Coronary artery (tissue), 2 donors: Measurements from ENCODE around the gene AIMP1.

ENCODE experiments used
- DNase-seq: peaks from one replicate; pipeline ENCODE4 v3.0.0-alpha.2; 2017; ENCODE audit warnings: low spot score
- H3K27ac ChIP-seq, 2 donors: fragments of 200-600 bp; sonication (generic); one replicate each; pipeline ENCODE4 v1.5.1; 2016 to 2019
- H3K4me3 ChIP-seq: fragments of 200-600 bp; sonication (generic); 2 replicates; pipeline ENCODE4 v1.5.1; 2016; ENCODE audit warnings: mild to moderate bottlenecking, moderate library complexity
- CTCF ChIP-seq: fragments of 200-600 bp; sonication (generic); IDR thresholded peaks from one replicate; pipeline ENCODE4 v1.5.1; 2019; ENCODE audit warnings: antibody characterized with exemption

Gene AIMP1

GRCh38 chr4:106312377-106312776, 4.0 kb upstream of the AIMP1 start:
- DNase-seq, result no peak
- H3K27ac ChIP-seq, result peak overlapping the region; percentile 17 to 64
- no peak for TF ChIP-seq CTCF
- H3K4me3 ChIP-seq, result no peak overlapping the region

- Histone ChIP-seq H3K27ac (no peak overlapping the region), H3K4me3 (no peak overlapping the region)
- no peak for TF ChIP-seq CTCF
- DNase-seq, result no peak
These were observed 3.3 kb upstream of the AIMP1 start for GRCh38 chr4:106312997-106313522.

GRCh38 chr4:106314960-106315359, 1.4 kb upstream of the AIMP1 start:
- TF ChIP-seq CTCF, result no peak
- peak overlapping the region; percentile 88 for H3K4me3 ChIP-seq
- peak overlapping the region in 1 of 2 donors; percentile 86 for H3K27ac ChIP-seq
- DNase-seq, result no peak

- no peak for DNase-seq
- H3K27ac ChIP-seq, result peak overlapping the region; percentile 86 to 96
- H3K4me3 ChIP-seq, result peak overlapping the region; percentile 88
- no peak for TF ChIP-seq CTCF
These were observed 828 bp upstream of the AIMP1 start for GRCh38 chr4:106315476-106315967.

- H3K27ac ChIP-seq, result peak overlapping the region; percentile 86 to 96
- H3K4me3 ChIP-seq, result peak overlapping the region; percentile 88
- no peak for TF ChIP-seq CTCF
- DNase-seq, result no peak
These were observed 541 bp downstream of the AIMP1 start for GRCh38 chr4:106316773-106317409.

- H3K4me3 ChIP-seq, result peak overlapping the region; percentile 88
- no peak overlapping the region for H3K27ac ChIP-seq
- TF ChIP-seq CTCF, result no peak
- no peak for DNase-seq
These were observed 1.5 kb downstream of the AIMP1 start for GRCh38 chr4:106317815-106318214.

- TF ChIP-seq CTCF, result no peak
- no peak overlapping the region for H3K4me3 ChIP-seq
- no peak overlapping the region for H3K27ac ChIP-seq
- no peak for DNase-seq
These were observed 2.2 kb downstream of the AIMP1 start for GRCh38 chr4:106318511-106318910.
